GM13976 (cell line): ENCODE data around the gene CCDC197.

Source experiments
- DNase-seq: peaks from one replicate; pipeline ENCODE4 v3.0.0; 2012; ENCODE audit warnings: low spot score
- in situ Hi-C: fragments of 300-500 bp; cut with MboI; formaldehyde crosslinking; loops from one replicate; pipeline ENCODE4 v1.12.0; 2022; ENCODE audit warnings: low sequenced_read_pairs, mixed read lengths, inconsistent platforms; ENCODE audit not compliant: unreplicated experiment
- TF ChIP-seq, protein P1 (sequence below): IDR thresholded peaks from 2 replicates; pipeline ENCODE4 v1.5.1; 2012; ENCODE audit warnings: borderline replicate concordance, mild to moderate bottlenecking; ENCODE audit not compliant: insufficient read depth; ENCODE audit errors: extremely low read depth, missing control alignments, control extremely low read depth

Gene CCDC197

DNA sequence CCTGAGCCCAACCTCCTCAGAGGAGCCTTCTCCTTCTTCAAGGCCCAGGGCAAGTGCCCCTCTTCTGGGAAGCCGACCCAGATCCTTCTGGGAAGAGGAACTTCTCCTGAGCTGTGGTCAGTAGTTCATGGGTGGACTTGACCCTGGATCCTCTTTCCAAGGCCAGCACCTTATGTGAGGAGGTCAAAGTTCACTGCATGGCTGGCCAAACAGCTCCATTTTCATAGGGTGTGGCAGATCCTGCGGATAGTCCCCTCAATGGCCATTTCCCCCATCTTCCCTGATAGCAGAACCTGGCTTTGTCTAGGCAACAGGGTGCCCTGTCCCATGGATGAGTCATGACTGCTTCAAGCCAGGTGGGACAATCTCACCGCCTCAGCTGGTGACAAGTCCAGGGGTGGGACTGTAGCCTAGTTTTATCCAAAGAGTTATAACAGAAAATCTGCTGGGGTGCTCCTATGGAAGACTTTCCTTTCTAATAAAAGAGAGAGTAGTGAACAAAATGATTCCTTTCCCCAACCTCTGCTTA is 31.1 kb upstream of the CCDC197 start:
- no peak for DNase-seq
- in situ Hi-C loops = no loop called here
- TF ChIP-seq, protein P1, sequence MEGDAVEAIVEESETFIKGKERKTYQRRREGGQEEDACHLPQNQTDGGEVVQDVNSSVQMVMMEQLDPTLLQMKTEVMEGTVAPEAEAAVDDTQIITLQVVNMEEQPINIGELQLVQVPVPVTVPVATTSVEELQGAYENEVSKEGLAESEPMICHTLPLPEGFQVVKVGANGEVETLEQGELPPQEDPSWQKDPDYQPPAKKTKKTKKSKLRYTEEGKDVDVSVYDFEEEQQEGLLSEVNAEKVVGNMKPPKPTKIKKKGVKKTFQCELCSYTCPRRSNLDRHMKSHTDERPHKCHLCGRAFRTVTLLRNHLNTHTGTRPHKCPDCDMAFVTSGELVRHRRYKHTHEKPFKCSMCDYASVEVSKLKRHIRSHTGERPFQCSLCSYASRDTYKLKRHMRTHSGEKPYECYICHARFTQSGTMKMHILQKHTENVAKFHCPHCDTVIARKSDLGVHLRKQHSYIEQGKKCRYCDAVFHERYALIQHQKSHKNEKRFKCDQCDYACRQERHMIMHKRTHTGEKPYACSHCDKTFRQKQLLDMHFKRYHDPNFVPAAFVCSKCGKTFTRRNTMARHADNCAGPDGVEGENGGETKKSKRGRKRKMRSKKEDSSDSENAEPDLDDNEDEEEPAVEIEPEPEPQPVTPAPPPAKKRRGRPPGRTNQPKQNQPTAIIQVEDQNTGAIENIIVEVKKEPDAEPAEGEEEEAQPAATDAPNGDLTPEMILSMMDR = no peak

DNA sequence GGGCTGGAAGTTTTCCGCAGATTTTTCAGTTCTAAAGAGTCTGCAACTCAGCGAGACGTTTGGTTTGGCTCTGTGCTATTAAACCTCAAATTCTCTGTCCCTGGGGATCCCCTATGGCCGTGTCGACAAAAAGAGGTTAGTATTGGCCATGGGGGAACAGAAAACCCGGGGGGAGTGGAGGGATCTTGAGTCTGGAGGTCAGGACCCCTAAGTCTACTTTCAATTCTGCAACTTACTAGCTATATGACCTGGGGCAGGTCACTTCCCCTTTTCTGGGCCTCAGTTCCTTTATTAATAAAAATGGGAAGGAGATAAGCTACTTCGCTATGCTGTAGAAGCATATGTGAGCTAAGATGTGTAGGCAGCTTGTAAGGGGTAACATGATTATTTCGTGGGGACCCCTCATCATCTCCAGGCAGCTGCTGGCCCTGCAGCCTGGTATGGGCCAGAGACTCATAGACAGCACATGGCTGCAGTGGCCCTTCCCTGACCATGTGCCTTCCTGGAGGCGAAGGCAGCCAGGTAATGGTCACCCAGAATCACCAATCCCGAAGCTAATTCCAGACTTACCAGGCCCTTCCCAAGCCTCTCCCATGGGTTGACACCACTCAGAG is 29.4 kb upstream of the CCDC197 start:
- TF ChIP-seq, protein P1 = no peak
- in situ Hi-C loops = no loop called here
- peak; percentile 83 for DNase-seq

DNA sequence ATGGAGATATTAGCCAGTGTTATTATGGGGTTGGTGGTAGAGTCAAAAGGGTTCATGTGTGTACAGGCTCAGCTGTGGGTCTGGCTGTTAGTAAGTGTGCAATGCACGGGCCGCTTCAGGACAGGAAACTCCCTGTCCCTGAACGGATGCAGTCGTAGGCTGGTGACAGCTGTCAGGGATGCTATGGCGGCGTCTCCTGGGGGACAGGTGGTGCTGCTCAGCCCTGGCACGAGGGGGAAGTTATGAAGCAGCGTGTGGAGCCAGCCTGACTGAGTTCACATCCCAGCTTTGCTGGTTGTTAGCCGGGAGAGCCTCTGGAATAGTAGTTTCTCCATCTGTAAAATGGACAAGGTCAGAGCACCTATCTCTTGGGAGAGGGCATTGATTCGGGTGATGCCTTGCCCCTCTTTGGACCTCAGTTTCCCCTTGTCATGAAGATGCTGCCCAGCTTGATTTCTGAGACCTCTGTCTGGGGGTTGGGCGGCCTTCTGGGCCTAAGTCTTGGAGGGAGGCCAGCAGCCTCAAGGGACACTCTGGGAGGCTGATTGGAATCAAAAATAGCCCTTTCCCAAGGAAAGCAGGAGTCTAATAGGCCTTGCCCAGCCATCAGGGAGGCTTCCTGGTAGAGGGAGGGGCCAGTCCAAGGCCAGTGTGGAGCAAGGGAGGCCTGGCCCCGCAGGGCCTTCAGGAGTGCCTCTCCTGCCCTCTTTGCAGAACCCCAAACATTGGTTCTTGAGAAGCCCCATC is 27.8 kb upstream of the CCDC197 start:
- TF ChIP-seq, protein P1 = no peak
- no peak for DNase-seq
- in situ Hi-C loops = no loop called here

DNA sequence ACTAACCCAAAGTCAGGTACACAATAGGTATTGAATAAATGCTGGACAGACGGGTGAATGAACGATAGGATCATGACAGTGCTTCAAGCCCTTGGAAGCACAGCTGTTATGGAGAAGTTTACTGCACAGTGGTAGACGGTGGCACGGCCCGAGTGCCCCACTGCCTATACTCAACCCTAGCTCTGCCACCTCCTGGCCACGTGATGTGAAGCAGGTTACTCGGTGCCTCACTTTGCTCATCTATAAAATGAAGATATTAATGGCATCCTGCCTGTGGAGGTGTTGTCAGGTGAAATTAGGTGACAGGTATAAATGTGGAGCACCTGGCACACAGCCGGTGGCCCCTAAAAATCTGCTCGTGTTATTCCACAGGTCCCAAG is 26.5 kb upstream of the CCDC197 start:
- no peak for DNase-seq
- TF ChIP-seq, protein P1 = peak; percentile 47
- in situ Hi-C loops = no loop called here

DNA sequence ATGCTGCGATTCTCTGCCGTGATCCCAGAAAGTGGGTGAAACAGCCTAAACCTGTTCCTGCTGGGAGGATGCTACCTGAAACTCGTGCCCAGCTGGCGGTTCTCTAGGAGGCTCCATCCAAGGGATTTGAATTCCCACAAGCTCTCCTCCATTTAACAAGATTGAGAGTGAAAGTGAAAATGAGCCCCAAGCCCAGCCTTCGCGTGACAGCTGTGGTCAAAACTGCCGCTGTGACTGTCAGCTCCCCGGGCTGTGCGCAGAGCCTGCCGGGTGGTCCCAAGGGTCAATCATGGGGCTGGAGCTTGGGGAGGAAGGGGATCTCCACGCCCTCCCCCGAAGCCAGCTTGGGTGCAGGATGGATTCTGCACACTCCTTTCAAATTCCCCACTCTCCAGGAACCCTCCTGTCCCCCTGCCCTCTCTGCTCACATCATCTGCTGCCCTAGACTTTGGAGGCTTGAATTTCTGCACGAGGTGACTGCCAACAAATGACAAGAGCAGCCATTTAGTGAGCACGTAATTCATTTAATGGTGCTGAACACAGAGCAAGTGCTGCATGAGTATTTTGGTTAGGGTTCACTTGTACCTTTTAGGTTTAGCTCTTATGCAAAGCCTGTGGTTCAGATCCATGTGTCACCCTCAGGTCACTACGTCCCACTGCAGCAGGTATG is 26.0 kb upstream of the CCDC197 start:
- TF ChIP-seq, protein P1 = no peak
- in situ Hi-C loops = no loop called here
- peak; percentile 76 for DNase-seq

DNA sequence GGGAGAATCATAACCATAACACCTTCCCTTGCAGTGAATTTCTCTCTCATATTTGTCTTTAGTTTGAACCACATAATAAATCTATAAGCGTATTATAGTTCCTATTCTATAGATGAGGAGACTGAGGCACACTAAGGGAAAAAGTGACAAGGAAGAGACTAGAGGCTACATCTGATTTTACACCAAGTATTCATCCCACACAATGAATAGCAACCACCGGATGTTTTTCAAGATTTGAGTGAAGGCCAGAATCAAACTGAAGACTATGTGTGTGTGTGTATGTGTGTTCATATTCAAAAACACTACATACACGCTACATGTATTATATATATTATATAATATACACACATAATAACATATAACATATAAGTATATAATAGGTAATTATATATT is 25.5 kb upstream of the CCDC197 start:
- DNase-seq = no peak
- TF ChIP-seq, protein P1 = no peak
- in situ Hi-C loops = no loop called here
